RKO (cell line): ENCODE data around the gene OSBPL10.
A peak's percentile ranks its signal among the peaks of the same experiment; 100 is the strongest.

Source experiments
- DNase-seq: peaks from one replicate; pipeline ENCODE4 v3.0.0-alpha.2; 2016; ENCODE audit warnings: low spot score

OSBPL10 gene

GRCh38 chr3:31988271-31988670, 7.2 kb upstream of the OSBPL10 start:
- DNase-seq, result no peak

GRCh38 chr3:31985831-31986230, 4.8 kb upstream of the OSBPL10 start:
- no peak for DNase-seq

GRCh38 chr3:31984321-31984720, 3.3 kb upstream of the OSBPL10 start:
- no peak for DNase-seq

- peak; percentile 43 for DNase-seq
Measured at GRCh38 chr3:31980530-31981205, 394 bp downstream of the OSBPL10 start.

GRCh38 chr3:31979001-31979697, 1.9 kb downstream of the OSBPL10 start:
- DNase-seq, result no peak

- no peak for DNase-seq
Measured at GRCh38 chr3:31978553-31978952, 2.5 kb downstream of the OSBPL10 start.

- no peak for DNase-seq
Measured at GRCh38 chr3:31977736-31978135, 3.3 kb downstream of the OSBPL10 start.

GRCh38 chr3:31976302-31976701, 4.8 kb downstream of the OSBPL10 start:
- no peak for DNase-seq

- DNase-seq, result no peak
Measured at GRCh38 chr3:31974964-31975363, 6.1 kb downstream of the OSBPL10 start.

GRCh38 chr3:31974471-31974870, 6.6 kb downstream of the OSBPL10 start:
- DNase-seq, result no peak

GRCh38 chr3:31973837-31974236, 7.2 kb downstream of the OSBPL10 start:
- DNase-seq, result no peak

- no peak for DNase-seq
Measured at GRCh38 chr3:31973081-31973480, 8.0 kb downstream of the OSBPL10 start.

- DNase-seq, result no peak
Measured at GRCh38 chr3:31971607-31972006, 9.5 kb downstream of the OSBPL10 start.

- DNase-seq, result no peak
Measured at GRCh38 chr3:31968927-31969418, 12.1 kb downstream of the OSBPL10 start.

GRCh38 chr3:31968369-31968926, 12.6 kb downstream of the OSBPL10 start:
- DNase-seq, result no peak

- DNase-seq, result no peak
Measured at GRCh38 chr3:31967592-31967991, 13.5 kb downstream of the OSBPL10 start.

- no peak for DNase-seq
Measured at GRCh38 chr3:31966978-31967591, 14.0 kb downstream of the OSBPL10 start.

- DNase-seq, result no peak
Measured at GRCh38 chr3:31962801-31963205, 18.3 kb downstream of the OSBPL10 start.

GRCh38 chr3:31960793-31961431, 20.1 kb downstream of the OSBPL10 start:
- peak; percentile 27 for DNase-seq

GRCh38 chr3:31959951-31960792, 20.9 kb downstream of the OSBPL10 start:
- no peak for DNase-seq

GRCh38 chr3:31959251-31959650, 21.8 kb downstream of the OSBPL10 start:
- no peak for DNase-seq
